ENCODE measurements around the gene EMILIN2. TPM values are rescaled to one million over a fixed set of nuclear protein-coding genes. Genes with fewer than 3 reads are reported as not detected.

Gene EMILIN2
- total RNA-seq, 1 experiment from 2014 or later = 20.0 TPM

- no peak overlapping the region for H3K4me3 Mint-ChIP-seq
- H3K27me3 ChIP-seq (ENCODE audit: insufficient read depth, low read length) = no peaks in the 10 kb centered on the region
- no peak for DNase-seq
- H3K4me1 Mint-ChIP-seq = peaks cover 24 to 30% of the 10 kb centered on the region in 2 experiments
- no peak overlapping the region for H3T11ph ChIP-seq (ENCODE audit: low read length)
- no peak overlapping the region for H3K27ac ChIP-seq (ENCODE audit: insufficient read length, low read depth, low read length)
- no peak overlapping the region for H2BK20ac ChIP-seq (ENCODE audit: low read depth, low read length, poor library complexity, severe bottlenecking)
- no peak overlapping the region for H3K4me2 ChIP-seq (ENCODE audit: insufficient read depth, insufficient read length, low read length)
- H3K9me3 Mint-ChIP-seq = peaks cover 3 to 9% of the 10 kb centered on the region in 2 experiments; a peak in 4 of 5 replicates
- H3K9me3 ChIP-seq (ENCODE audit: control insufficient read depth, low read depth, low read length) = no peaks in the 10 kb centered on the region
- no peak overlapping the region for H3K9ac ChIP-seq (ENCODE audit: extremely low read depth, insufficient read length, low read length)
- peaks cover 9% of the 10 kb centered on the region for H3K27me3 Mint-ChIP-seq (ENCODE audit: low read depth)
- no peaks in the 10 kb centered on the region for H3K79me1 ChIP-seq (ENCODE audit: insufficient read depth, low read depth, low read length, poor library complexity, severe bottlenecking)
- H3K23ac ChIP-seq (ENCODE audit: insufficient read length, low read depth, low read length) = no peak overlapping the region
- H3K4ac ChIP-seq (ENCODE audit: low read depth, low read length) = no peak overlapping the region
- no peaks in the 10 kb centered on the region for H3K79me2 ChIP-seq (ENCODE audit: insufficient read depth, low read length)
- no peak overlapping the region for H2AFZ ChIP-seq (ENCODE audit: low read length)
- H3K23me2 ChIP-seq (ENCODE audit: insufficient read length, low read depth, low read length, poor library complexity, severe bottlenecking) = no peaks in the 10 kb centered on the region
- no peak overlapping the region for H2BK5ac ChIP-seq (ENCODE audit: insufficient read length, low read length)
- no peak overlapping the region for H2AK5ac ChIP-seq (ENCODE audit: insufficient read length, low read length)
- H4K5ac ChIP-seq (ENCODE audit: insufficient read length, low read depth, low read length) = no peak overlapping the region
- no peak overlapping the region for H2BK120ac ChIP-seq (ENCODE audit: low read depth, low read length, poor library complexity, severe bottlenecking)
- no peak overlapping the region for H2BK12ac ChIP-seq (ENCODE audit: insufficient read length, low read depth, low read length)
- H4K91ac ChIP-seq (ENCODE audit: insufficient read length, low read depth, low read length) = no peak overlapping the region
- no peak overlapping the region for H3K56ac ChIP-seq (ENCODE audit: insufficient read length, low read depth, low read length)
- no peak overlapping the region; a peak in 1 of 7 replicates for H3K27ac Mint-ChIP-seq
- peaks cover 4 to 15% (median 5%) of the 10 kb centered on the region in 3 experiments; a peak in 4 of 7 replicates for H3K36me3 Mint-ChIP-seq (ENCODE audit: insufficient read depth in 1 of 3, low read depth in 3 of 3)
- no peak overlapping the region for H3K14ac ChIP-seq (ENCODE audit: insufficient read depth, low read length)
- H2BK15ac ChIP-seq (ENCODE audit: low read depth, low read length) = no peak overlapping the region
- no peak overlapping the region for H4K8ac ChIP-seq (replicated peaks; ENCODE audit: insufficient read length, low read depth, low read length)
- no peak overlapping the region for H3K18ac ChIP-seq (ENCODE audit: insufficient read length, low read depth, low read length)
- TF ChIP-seq, protein P1, sequence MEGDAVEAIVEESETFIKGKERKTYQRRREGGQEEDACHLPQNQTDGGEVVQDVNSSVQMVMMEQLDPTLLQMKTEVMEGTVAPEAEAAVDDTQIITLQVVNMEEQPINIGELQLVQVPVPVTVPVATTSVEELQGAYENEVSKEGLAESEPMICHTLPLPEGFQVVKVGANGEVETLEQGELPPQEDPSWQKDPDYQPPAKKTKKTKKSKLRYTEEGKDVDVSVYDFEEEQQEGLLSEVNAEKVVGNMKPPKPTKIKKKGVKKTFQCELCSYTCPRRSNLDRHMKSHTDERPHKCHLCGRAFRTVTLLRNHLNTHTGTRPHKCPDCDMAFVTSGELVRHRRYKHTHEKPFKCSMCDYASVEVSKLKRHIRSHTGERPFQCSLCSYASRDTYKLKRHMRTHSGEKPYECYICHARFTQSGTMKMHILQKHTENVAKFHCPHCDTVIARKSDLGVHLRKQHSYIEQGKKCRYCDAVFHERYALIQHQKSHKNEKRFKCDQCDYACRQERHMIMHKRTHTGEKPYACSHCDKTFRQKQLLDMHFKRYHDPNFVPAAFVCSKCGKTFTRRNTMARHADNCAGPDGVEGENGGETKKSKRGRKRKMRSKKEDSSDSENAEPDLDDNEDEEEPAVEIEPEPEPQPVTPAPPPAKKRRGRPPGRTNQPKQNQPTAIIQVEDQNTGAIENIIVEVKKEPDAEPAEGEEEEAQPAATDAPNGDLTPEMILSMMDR (conservative IDR thresholded peaks at IDR 0.05) = no peak
- no CpG with 5 or more reads among the region's 4 CpGs for WGBS (ENCODE audit: extremely low coverage, insufficient read length, low lambda C conversion rate)
- no peaks in the 10 kb centered on the region; the same call in 1 of the 2 replicates for H3K4me1 ChIP-seq (ENCODE audit: insufficient read depth, low read length)
- no peaks in the 10 kb centered on the region for H4K20me1 ChIP-seq (ENCODE audit: control insufficient read depth, insufficient read depth, insufficient read length)
These were observed 46.2 kb downstream of the EMILIN2 start for GRCh38 chr18:2893056-2893455.
